GM21515 (cell line): ENCODE data around the gene SPIRE2.
"Not testable (repeated sequence)": the region's sequence is repeated elsewhere in the genome, so short reads cannot be mapped to it uniquely, and the experiment has no call there.

Experiments used
- ATAC-seq: cut with Tn5 transposase; IDR thresholded peaks from one replicate; pipeline ENCODE4 v1.9.1; 2021; ENCODE audit not compliant: unreplicated experiment

SPIRE2 gene

GRCh38 chr16:89862732-89863131, 34.5 kb downstream of the SPIRE2 start:
- ATAC-seq, result no peak

GRCh38 chr16:89863741-89864526, 35.7 kb downstream of the SPIRE2 start:
- ATAC-seq, result peak; percentile 63

GRCh38 chr16:89864527-89864820, 36.2 kb downstream of the SPIRE2 start:
- ATAC-seq, result no peak

- ATAC-seq, result no peak
These were observed 39.6 kb downstream of the SPIRE2 start for GRCh38 chr16:89867918-89868317.

GRCh38 chr16:89869911-89870310, 41.6 kb downstream of the SPIRE2 start:
- ATAC-seq, result no peak

- no peak for ATAC-seq
These were observed 42.2 kb downstream of the SPIRE2 start for GRCh38 chr16:89870440-89870839.

GRCh38 chr16:89871895-89872294, 43.6 kb downstream of the SPIRE2 start:
- no peak for ATAC-seq

- ATAC-seq, result peak; percentile 41
These were observed 45.1 kb downstream of the SPIRE2 start, which contains the start of gene TCF25 for GRCh38 chr16:89873109-89873971. TSS of gene TCF25 (plus strand) at chr16:89873592. CDS start at chr16:89873668, 76 bp downstream.

- peak; percentile 60 for ATAC-seq
These were observed 45.9 kb downstream of the SPIRE2 start for GRCh38 chr16:89873972-89874689.

GRCh38 chr16:89879123-89879522, 50.8 kb downstream of the SPIRE2 start:
- not testable (repeated sequence) for ATAC-seq

- ATAC-seq, result no peak
These were observed 52.4 kb downstream of the SPIRE2 start for GRCh38 chr16:89880477-89881367.

- no peak for ATAC-seq
These were observed 53.1 kb downstream of the SPIRE2 start for GRCh38 chr16:89881368-89881730.

GRCh38 chr16:89883346-89884040, 55.2 kb downstream of the SPIRE2 start:
- ATAC-seq, result no peak

- ATAC-seq, result no peak
These were observed 55.8 kb downstream of the SPIRE2 start for GRCh38 chr16:89884041-89884421.

GRCh38 chr16:89887243-89887642, 59.0 kb downstream of the SPIRE2 start:
- no peak for ATAC-seq

GRCh38 chr16:89890200-89890599, 61.9 kb downstream of the SPIRE2 start:
- ATAC-seq, result no peak

- no peak for ATAC-seq
These were observed 62.8 kb downstream of the SPIRE2 start for GRCh38 chr16:89890886-89891657.

GRCh38 chr16:89892055-89892630, 63.9 kb downstream of the SPIRE2 start:
- no peak for ATAC-seq

- no peak for ATAC-seq
These were observed 64.4 kb downstream of the SPIRE2 start for GRCh38 chr16:89892635-89893034.
